IMR-90 (cell line): Measurements from ENCODE around the gene YPEL2. TPM values are rescaled to one million over a fixed set of nuclear protein-coding genes. Genes with fewer than 3 reads are reported as not detected.

Source experiments
- ATAC-seq: fragments of 200-7000 bp; cut with Tn5 transposase; 2 replicates; pipeline ENCODE4 v1.9.1; 2020; ENCODE audit warnings: low read depth, mild to moderate bottlenecking, moderate library complexity
- BruUV-seq: library from RNA; stranded (reverse); fragments of 400-500 nt; replicated peaks from 2 replicates; lab custom pipeline; 2021; lab: Mats Ljungman, UMichigan
- CTCF ChIA-PET: fragments of 300-600 bp; formaldehyde crosslinking; extraction: SDS; loops from one replicate; lab custom pipeline; 2021; ENCODE audit warnings: antibody characterized with exemption; lab: Yijun Ruan, JAX
- POLR2A ChIA-PET: fragments of 300-600 bp; sonication (Branson Sonifier 250); formaldehyde crosslinking; loops from one replicate; lab custom pipeline; 2022; ENCODE audit warnings: antibody characterized with exemption; ENCODE audit not compliant: unreplicated experiment; lab: Charles Lee
- DNase-seq: peaks from one replicate; pipeline ENCODE4 v3.0.0; 2013
- H2AFZ ChIP-seq: replicated peaks from 2 replicates; pipeline ENCODE3; 2013; ENCODE audit warnings: low read length, mild to moderate bottlenecking; ENCODE audit not compliant: poor library complexity
- H2AK5ac ChIP-seq: 2 replicates; pipeline ENCODE4 v1.6.1; 2013; ENCODE audit warnings: low read depth, low read length, inconsistent platforms
- H2AK9ac ChIP-seq: replicated peaks from 2 replicates; pipeline ENCODE3; 2013; ENCODE audit warnings: mild to moderate bottlenecking, low read depth, low read length, moderate library complexity; ENCODE audit not compliant: poor library complexity
- H2BK120ac ChIP-seq: 2 replicates; pipeline ENCODE4 v1.6.1; 2013; ENCODE audit warnings: low read depth, low read length, inconsistent platforms
- H2BK15ac ChIP-seq: 3 replicates; pipeline ENCODE4 v1.6.1; 2013; ENCODE audit warnings: low read depth, low read length, inconsistent platforms
- H2BK20ac ChIP-seq: 2 replicates; pipeline ENCODE4 v1.6.1; 2013; ENCODE audit warnings: low read depth, mild to moderate bottlenecking, inconsistent platforms, low read length, moderate library complexity
- H2BK5ac ChIP-seq: 2 replicates; pipeline ENCODE4 v1.6.1; 2013; ENCODE audit warnings: mild to moderate bottlenecking, low read depth, low read length, inconsistent platforms; ENCODE audit not compliant: poor library complexity, severe bottlenecking
- H3K14ac ChIP-seq: replicated peaks from 2 replicates; pipeline ENCODE4 v1.6.1; 2013; ENCODE audit warnings: low read depth, low read length, inconsistent platforms
- H3K18ac ChIP-seq: 2 replicates; pipeline ENCODE4 v1.6.1; 2013; ENCODE audit warnings: low read depth, low read length, control low read depth
- H3K23ac ChIP-seq: 2 replicates; pipeline ENCODE4 v1.6.1; 2013; ENCODE audit warnings: low read depth, low read length, inconsistent platforms
- H3K27ac ChIP-seq: 2 replicates; pipeline ENCODE4 v1.5.1; 2013; ENCODE audit warnings: mild to moderate bottlenecking, control low read depth, low read length; ENCODE audit not compliant: insufficient read depth
- H3K27me3 ChIP-seq: 2 replicates; pipeline ENCODE4 v1.6.1; 2013; ENCODE audit warnings: low read length; ENCODE audit not compliant: control insufficient read depth, insufficient read depth
- H3K36me3 ChIP-seq: 2 replicates; pipeline ENCODE4 v1.6.1; 2013; ENCODE audit warnings: low read length, mixed read lengths; ENCODE audit not compliant: control insufficient read depth, insufficient read depth
- H3K4ac ChIP-seq: 2 replicates; pipeline ENCODE4 v1.6.1; 2013; ENCODE audit warnings: low read depth, low read length, inconsistent platforms
- H3K4me1 ChIP-seq: 2 replicates; pipeline ENCODE4 v1.6.1; 2013; ENCODE audit warnings: low read length, mixed read lengths; ENCODE audit not compliant: control insufficient read depth, insufficient read depth
- H3K4me2 ChIP-seq: 2 replicates; pipeline ENCODE4 v1.6.1; 2013; ENCODE audit warnings: low read depth, mild to moderate bottlenecking, control low read depth, low read length, moderate library complexity
- H3K4me3 ChIP-seq: 2 replicates; pipeline ENCODE4 v1.5.1; 2013; ENCODE audit warnings: low read depth, mild to moderate bottlenecking, control low read depth, low read length, moderate library complexity; ENCODE audit not compliant: insufficient read depth
- H3K56ac ChIP-seq: 2 replicates; pipeline ENCODE4 v1.6.1; 2013; ENCODE audit warnings: low read length, inconsistent platforms; ENCODE audit not compliant: insufficient read depth; ENCODE audit errors: extremely low read depth
- H3K79me1 ChIP-seq, 2 experiments: 2 replicates each; pipeline ENCODE4 v1.6.1; 2013; ENCODE audit warnings: low read length in 2 of 2, inconsistent platforms in 1 of 2, low read depth in 1 of 2
- H3K9ac ChIP-seq: 2 replicates; pipeline ENCODE4 v1.6.1; 2013; ENCODE audit warnings: low read depth, low read length, control low read depth
- H3K9me1 ChIP-seq: 2 replicates; pipeline ENCODE4 v1.6.1; 2013; ENCODE audit warnings: low read length, inconsistent platforms; ENCODE audit not compliant: insufficient read depth
- H3K9me3 ChIP-seq: 2 replicates; pipeline ENCODE4 v1.6.1; 2013; ENCODE audit warnings: low read length; ENCODE audit not compliant: control insufficient read depth, insufficient read depth
- H4K20me1 ChIP-seq: 2 replicates; pipeline ENCODE4 v1.6.1; 2013; ENCODE audit warnings: low read length, inconsistent platforms; ENCODE audit not compliant: insufficient read depth
- H4K5ac ChIP-seq: 2 replicates; pipeline ENCODE4 v1.6.1; 2013; ENCODE audit warnings: mild to moderate bottlenecking, low read depth, low read length, control low read depth
- H4K8ac ChIP-seq, 2 experiments: 2 replicates each; pipeline ENCODE4 v1.6.1; 2013; ENCODE audit warnings: low read depth in 2 of 2, low read length in 2 of 2, control low read depth in 1 of 2, inconsistent platforms in 1 of 2
- H4K91ac ChIP-seq: 2 replicates; pipeline ENCODE4 v1.6.1; 2013; ENCODE audit warnings: low read depth, low read length, inconsistent platforms; ENCODE audit not compliant: insufficient read depth
- CEBPB ChIP-seq: IDR thresholded peaks from 2 replicates; pipeline ENCODE4 v1.6.1; 2012; ENCODE audit warnings: low read depth, low read length, improper control_type of control experiment
- FOS ChIP-seq: fragments of 150-350 bp; IDR thresholded peaks from 2 replicates; pipeline ENCODE4 v1.6.1; 2016; ENCODE audit warnings: low read depth, low read length
- MAFK ChIP-seq: IDR thresholded peaks from 2 replicates; pipeline ENCODE4 v1.6.1; 2012; ENCODE audit warnings: low read depth, low read length, improper control_type of control experiment
- MXI1 ChIP-seq: IDR thresholded peaks from 2 replicates; pipeline ENCODE4 v1.6.1; 2012; ENCODE audit warnings: low read depth, mild to moderate bottlenecking, low read length, moderate library complexity, borderline replicate concordance
- RAD21 ChIP-seq: IDR thresholded peaks from 2 replicates; pipeline ENCODE4 v1.6.1; 2012; ENCODE audit warnings: low read length, improper control_type of control experiment
- RFX5 ChIP-seq: IDR thresholded peaks from 2 replicates; pipeline ENCODE4 v1.8.0; 2012; ENCODE audit warnings: low read depth, mild to moderate bottlenecking, low read length, moderate library complexity
- SMC3 ChIP-seq: fragments of 150-350 bp; IDR thresholded peaks from 2 replicates; pipeline ENCODE4 v1.6.1; 2016; ENCODE audit warnings: low read depth, mild to moderate bottlenecking, antibody characterized with exemption, low read length, moderate library complexity
- WGBS, 2 experiments: methylation state at CpG; one replicate each; pipeline versions ENCODE4 v1.1.5 to v1.1.7; 2013; ENCODE audit warnings: missing lambda C conversion rate in 2 of 2; ENCODE audit not compliant: insufficient read length in 1 of 2; ENCODE audit errors: extremely low coverage in 2 of 2; 5-methylcytosine and 5-hydroxymethylcytosine counted together
- dilution Hi-C: fragments of 300-500 bp; cut with HindIII; formaldehyde crosslinking; loops from one replicate; pipeline ENCODE4 v1.14.3; 2018; ENCODE audit warnings: low sequenced_read_pairs; ENCODE audit not compliant: unreplicated experiment
- in situ Hi-C: fragments of 300-500 bp; cut with MboI; formaldehyde crosslinking; loops from 3 replicates; pipeline ENCODE4 v1.14.3; 2019; ENCODE audit warnings: low sequenced_read_pairs, inconsistent platforms, mixed read lengths
- intact Hi-C: fragments of 100-400 bp; cut with micrococcal nuclease; formaldehyde crosslinking; loops from 2 replicates; pipeline ENCODE4 v1.10.0; 2022
- polyA plus RNA-seq, 3 experiments: library from polyadenylated mRNA; depleted of rRNA; stranded (reverse); fragments of >200 nt; gene quantifications; 2 replicates each; pipeline ENCODE4 v1.2.3, GENCODE V29; 2012; ENCODE audit warnings: low replicate concordance in 1 of 3
- total RNA-seq: library from RNA; depleted of rRNA; stranded (reverse); fragments of >200 nt; gene quantifications from 2 replicates; pipeline ENCODE4 v1.2.3, GENCODE V29; 2012
- TF ChIP-seq, protein P1 (sequence below): fragments of 150-350 bp; IDR thresholded peaks from 2 replicates; pipeline ENCODE4 v1.6.1; 2016; ENCODE audit warnings: low read depth, mild to moderate bottlenecking, low read length, moderate library complexity, borderline replicate concordance
- TF ChIP-seq, protein P2 (sequence below): fragments of 150-350 bp; IDR thresholded peaks from 2 replicates; pipeline ENCODE4 v1.6.1; 2017; ENCODE audit warnings: mild to moderate bottlenecking, antibody characterized with exemption, low read length, low read depth

Gene YPEL2
- total and polyA plus RNA-seq, 2 of the 4 experiments (the other 2 are of a cell fraction), result 2.3 to 3.4 TPM

DNA sequence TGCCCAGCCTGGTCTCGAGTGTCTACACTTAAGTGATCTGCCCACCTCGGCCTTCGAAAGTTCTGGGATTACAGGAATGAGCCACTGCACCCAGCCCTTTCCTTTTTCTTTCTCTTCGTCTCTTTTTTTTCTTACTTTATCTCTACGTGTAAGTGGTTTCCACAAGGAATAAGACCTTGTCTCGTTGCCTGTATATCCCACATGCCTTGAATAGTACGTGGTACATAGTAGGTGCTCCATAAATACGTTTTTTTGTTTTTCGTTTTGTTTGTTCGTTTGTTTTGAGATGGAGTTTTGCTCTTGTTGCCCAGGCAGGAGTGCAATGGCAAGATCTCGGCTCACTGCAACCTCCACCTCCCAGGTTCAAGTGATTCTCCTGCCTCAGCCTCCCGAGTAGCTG is 86.0 kb downstream of the YPEL2 start:
- H3K9me1 ChIP-seq, result no peaks in the 10 kb centered on the region; the same call in 1 of the 2 replicates
- H4K91ac ChIP-seq, result no peak overlapping the region
- no peak overlapping the region for H2BK5ac ChIP-seq
- no peak overlapping the region for H2AK5ac ChIP-seq
- no TSS peak for BruUV-seq
- no peak overlapping the region for H3K56ac ChIP-seq
- ChIA-PET POLR2A (no interaction called here), CTCF (no interaction called here)
- TF ChIP-seq MAFK, result no peak
- TF ChIP-seq RFX5, result no peak
- TF ChIP-seq MXI1, result no peak
- no peak for TF ChIP-seq FOS
- TF ChIP-seq, protein P1, sequence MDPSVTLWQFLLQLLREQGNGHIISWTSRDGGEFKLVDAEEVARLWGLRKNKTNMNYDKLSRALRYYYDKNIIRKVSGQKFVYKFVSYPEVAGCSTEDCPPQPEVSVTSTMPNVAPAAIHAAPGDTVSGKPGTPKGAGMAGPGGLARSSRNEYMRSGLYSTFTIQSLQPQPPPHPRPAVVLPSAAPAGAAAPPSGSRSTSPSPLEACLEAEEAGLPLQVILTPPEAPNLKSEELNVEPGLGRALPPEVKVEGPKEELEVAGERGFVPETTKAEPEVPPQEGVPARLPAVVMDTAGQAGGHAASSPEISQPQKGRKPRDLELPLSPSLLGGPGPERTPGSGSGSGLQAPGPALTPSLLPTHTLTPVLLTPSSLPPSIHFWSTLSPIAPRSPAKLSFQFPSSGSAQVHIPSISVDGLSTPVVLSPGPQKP, result no peak
- no peak for TF ChIP-seq SMC3
- no peak for TF ChIP-seq RAD21
- TF ChIP-seq CEBPB, result no peak
- TF ChIP-seq, protein P2, sequence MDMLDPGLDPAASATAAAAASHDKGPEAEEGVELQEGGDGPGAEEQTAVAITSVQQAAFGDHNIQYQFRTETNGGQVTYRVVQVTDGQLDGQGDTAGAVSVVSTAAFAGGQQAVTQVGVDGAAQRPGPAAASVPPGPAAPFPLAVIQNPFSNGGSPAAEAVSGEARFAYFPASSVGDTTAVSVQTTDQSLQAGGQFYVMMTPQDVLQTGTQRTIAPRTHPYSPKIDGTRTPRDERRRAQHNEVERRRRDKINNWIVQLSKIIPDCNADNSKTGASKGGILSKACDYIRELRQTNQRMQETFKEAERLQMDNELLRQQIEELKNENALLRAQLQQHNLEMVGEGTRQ, result no peak
- H2AFZ ChIP-seq, result no peak overlapping the region
- no peaks in the 10 kb centered on the region for H3K36me3 ChIP-seq
- H3K79me1 ChIP-seq, result no peaks in the 10 kb centered on the region
- H2AK9ac ChIP-seq, result no peak overlapping the region
- no peak for ATAC-seq
- H2BK20ac ChIP-seq, result no peak overlapping the region
- intact Hi-C loops (no loop called here), dilution Hi-C loops (no loop called here), in situ Hi-C loops (no loop called here)
- H4K5ac ChIP-seq, result no peak overlapping the region
- no peak overlapping the region for H3K4me3 ChIP-seq
- DNase-seq, result no peak
- H3K9me3 ChIP-seq, result no peaks in the 10 kb centered on the region
- no peak overlapping the region for H3K14ac ChIP-seq
- peaks cover 24% of the 10 kb centered on the region for H3K27me3 ChIP-seq
- H4K8ac ChIP-seq, result no peak overlapping the region
- H2BK120ac ChIP-seq, result no peak overlapping the region
- no peak overlapping the region for H3K27ac ChIP-seq
- H3K9ac ChIP-seq, result no peak overlapping the region
- no peak overlapping the region for H2BK15ac ChIP-seq
- H4K20me1 ChIP-seq, result no peaks in the 10 kb centered on the region
- H3K4me1 ChIP-seq, result no peaks in the 10 kb centered on the region
- H3K18ac ChIP-seq, result no peak overlapping the region
- WGBS, 2 experiments, result 54% methylated on average over 3 of the region's 12 CpGs; no CpG with 5 or more reads in 1 of the 2 experiments
- H3K4me2 ChIP-seq, result no peak overlapping the region
- H3K23ac ChIP-seq, result no peak overlapping the region
- H3K4ac ChIP-seq, result no peak overlapping the region
